Activated CD4-positive, alpha-beta T cell treated with anti-CD3 and anti-CD28 coated beads, Interleukin-2, amount 50 U/mL, for 16 hours (primary cell): ENCODE results near the gene SYNJ2.

ENCODE experiments used
- DNase-seq: peaks from one replicate; pipeline ENCODE4 v3.0.0-alpha.2; 2020

The SYNJ2 gene

GRCh38 chr6:157982563-157983405, 1.1 kb downstream of the SYNJ2 start:
- no peak for DNase-seq

- DNase-seq: no peak
These were observed 1.9 kb downstream of the SYNJ2 start for GRCh38 chr6:157983406-157984119.

GRCh38 chr6:157984128-157984527, 2.5 kb downstream of the SYNJ2 start:
- DNase-seq: no peak

- DNase-seq: no peak
These were observed 3.1 kb downstream of the SYNJ2 start for GRCh38 chr6:157984686-157985225.

GRCh38 chr6:157985378-157986155, 3.9 kb downstream of the SYNJ2 start:
- DNase-seq: no peak

- DNase-seq: no peak
These were observed 6.4 kb downstream of the SYNJ2 start for GRCh38 chr6:157987788-157988699.

GRCh38 chr6:157988700-157989063, 7.0 kb downstream of the SYNJ2 start:
- no peak for DNase-seq

GRCh38 chr6:157989541-157990289, 8.1 kb downstream of the SYNJ2 start:
- no peak for DNase-seq

GRCh38 chr6:157990321-157991066, 8.8 kb downstream of the SYNJ2 start:
- no peak for DNase-seq

GRCh38 chr6:157991067-157991432, 9.4 kb downstream of the SYNJ2 start:
- DNase-seq: no peak

- DNase-seq: no peak
These were observed 11.4 kb downstream of the SYNJ2 start for GRCh38 chr6:157993076-157993475.

GRCh38 chr6:157994125-157994795, 12.6 kb downstream of the SYNJ2 start:
- no peak for DNase-seq

- DNase-seq: no peak
These were observed 13.8 kb downstream of the SYNJ2 start for GRCh38 chr6:157995458-157995857.

GRCh38 chr6:157996201-157996712, 14.6 kb downstream of the SYNJ2 start:
- no peak for DNase-seq

- DNase-seq: no peak
These were observed 15.4 kb downstream of the SYNJ2 start for GRCh38 chr6:157996918-157997702.

GRCh38 chr6:157997893-157998608, 16.4 kb downstream of the SYNJ2 start:
- DNase-seq: no peak

- no peak for DNase-seq
These were observed 17.1 kb downstream of the SYNJ2 start for GRCh38 chr6:157998707-157999167.
